Liver (tissue), 9 donors: ENCODE results near the gene NHSL2. TPM values are rescaled to one million over a fixed set of nuclear protein-coding genes. Genes with fewer than 3 reads are reported as not detected.
A peak's percentile ranks its signal among the peaks of the same experiment; 100 is the strongest.

Source experiments
- DNase-seq: peaks from one replicate; pipeline ENCODE4 v3.0.0-alpha.2; 2017; ENCODE audit warnings: low spot score
- H3K27ac ChIP-seq, 2 donors: one replicate each; pipeline ENCODE4 v1.7.0; 2013; ENCODE audit warnings: inconsistent platforms in 2 of 2, low read length in 2 of 2, control low read depth in 1 of 2, low read depth in 1 of 2, mild to moderate bottlenecking in 1 of 2
- H3K27me3 ChIP-seq, 4 donors: one replicate each; pipeline versions ENCODE4 v1.6.1 to v1.7.0; 2013; ENCODE audit warnings: low read length in 3 of 4, inconsistent platforms in 1 of 4, mild to moderate bottlenecking in 1 of 4, moderate library complexity in 1 of 4; ENCODE audit not compliant: control insufficient read depth in 4 of 4, insufficient read depth in 4 of 4
- H3K36me3 ChIP-seq, 4 donors: one replicate each; pipeline versions ENCODE4 v1.6.1 to v1.7.0; 2013; ENCODE audit warnings: low read length in 3 of 4, mild to moderate bottlenecking in 3 of 4, low read depth in 1 of 4, moderate library complexity in 1 of 4; ENCODE audit not compliant: control insufficient read depth in 4 of 4, insufficient read depth in 3 of 4
- H3K4me1 ChIP-seq, 4 donors: one replicate each; pipeline versions ENCODE4 v1.6.1 to v1.7.0; 2013; ENCODE audit warnings: low read length in 3 of 4, mild to moderate bottlenecking in 3 of 4, moderate library complexity in 1 of 4; ENCODE audit not compliant: control insufficient read depth in 4 of 4, insufficient read depth in 4 of 4
- H3K4me3 ChIP-seq, 3 donors: one replicate each; pipeline versions ENCODE4 v1.6.1 to v1.7.0; 2013; ENCODE audit warnings: low read length in 3 of 3, control low read depth in 1 of 3, low read depth in 1 of 3, mild to moderate bottlenecking in 1 of 3
- H3K9ac ChIP-seq, 2 donors: one replicate each; pipeline ENCODE4 v1.7.0; 2013; ENCODE audit warnings: low read length in 2 of 2, mild to moderate bottlenecking in 2 of 2, moderate library complexity in 2 of 2, control low read depth in 1 of 2, low read depth in 1 of 2
- H3K9me3 ChIP-seq, 4 donors: one replicate each; pipeline versions ENCODE4 v1.6.1 to v1.7.0; 2013; ENCODE audit warnings: low read length in 3 of 4; ENCODE audit not compliant: control insufficient read depth in 4 of 4
- CTCF ChIP-seq: fragments of 150-350 bp; IDR thresholded peaks from 2 replicates; pipeline ENCODE4 v1.5.1; 2017; ENCODE audit warnings: improper control_type of control experiment, low read depth, low read length; ENCODE audit not compliant: missing input control
- EGR1 ChIP-seq, 2 donors: IDR thresholded peaks; 2 replicates each; pipeline ENCODE4 v1.6.1; 2016 to 2018; ENCODE audit warnings: antibody characterized with exemption in 2 of 2, low read depth in 2 of 2
- FOXA1 ChIP-seq: IDR thresholded peaks from 2 replicates; pipeline ENCODE4 v1.6.1; 2016; ENCODE audit warnings: antibody characterized with exemption
- FOXA2 ChIP-seq: IDR thresholded peaks from 2 replicates; pipeline ENCODE4 v1.6.1; 2016; ENCODE audit warnings: antibody characterized with exemption
- GABPA ChIP-seq, 2 donors: IDR thresholded peaks in 1 of 2; conservative IDR thresholded peaks in 1 of 2; 2 replicates each; pipeline ENCODE4 v1.6.1; 2016; ENCODE audit warnings: antibody characterized with exemption in 2 of 2, mild to moderate bottlenecking in 1 of 2, moderate library complexity in 1 of 2
- HNF4G ChIP-seq: IDR thresholded peaks from 2 replicates; pipeline ENCODE4 v1.6.1; 2016; ENCODE audit warnings: antibody characterized with exemption
- JUND ChIP-seq, 2 donors: IDR thresholded peaks; 2 replicates each; pipeline ENCODE4 v1.6.1; 2016; ENCODE audit warnings: antibody characterized with exemption in 2 of 2
- MAX ChIP-seq: IDR thresholded peaks from 2 replicates; pipeline ENCODE4 v1.6.1; 2016; ENCODE audit warnings: antibody characterized with exemption
- NR2F2 ChIP-seq: IDR thresholded peaks from 2 replicates; pipeline ENCODE4 v1.6.1; 2016; ENCODE audit warnings: antibody characterized with exemption
- RAD21 ChIP-seq, 2 donors: IDR thresholded peaks; 2 replicates each; pipeline ENCODE4 v1.6.1; 2016; ENCODE audit warnings: antibody characterized with exemption in 2 of 2, mild to moderate bottlenecking in 2 of 2
- REST ChIP-seq: IDR thresholded peaks from 2 replicates; pipeline ENCODE4 v1.6.1; 2016; ENCODE audit warnings: antibody characterized with exemption, mild to moderate bottlenecking
- RXRA ChIP-seq, 2 donors: IDR thresholded peaks; 2 replicates each; pipeline ENCODE4 v1.6.1; 2017 to 2018; ENCODE audit warnings: antibody characterized with exemption in 2 of 2, mild to moderate bottlenecking in 1 of 2
- SP1 ChIP-seq: IDR thresholded peaks from 2 replicates; pipeline ENCODE4 v1.6.1; 2018; ENCODE audit warnings: antibody characterized with exemption, mild to moderate bottlenecking
- TAF1 ChIP-seq: conservative IDR thresholded peaks from 2 replicates; pipeline ENCODE4 v1.6.1; 2016; ENCODE audit warnings: antibody characterized with exemption, mild to moderate bottlenecking
- ZBTB33 ChIP-seq: IDR thresholded peaks from 2 replicates; pipeline ENCODE4 v1.6.1; 2016; ENCODE audit warnings: antibody characterized with exemption
- WGBS: extraction: QIAGEN DNeasy Blood & Tissue Kit; methylation state at CpG from one replicate; pipeline ENCODE4 v1.1.7; 2013; 5-methylcytosine and 5-hydroxymethylcytosine counted together
- polyA plus RNA-seq, 2 donors: library from polyadenylated mRNA; stranded (reverse) in 1 of 2; unstranded in 1 of 2; fragments of 200-250 nt in 1 of 2; fragments of >200 nt in 1 of 2; fragmentation: Nextera tagmentation in 1 of 2; extraction: Ambion mirVana in 1 of 2; gene quantifications; one replicate each; pipeline versions ENCODE4 v1.2.1 to v1.2.3, GENCODE V29; 2013 to 2015
- total RNA-seq, 2 donors: library from RNA; depleted of rRNA; stranded (reverse); fragments of >200 nt; gene quantifications; one replicate each; pipeline ENCODE4 v1.2.3, GENCODE V29; 2014
- donor health status: healthy.
- donor health status: healthy.
- donor health status: healthy.
- donor health status: healthy.
- donor health status: healthy.

NHSL2 gene
- total and polyA plus RNA-seq, 4 donors, result 0.45 to 1.3 (median 1.1) TPM

- TF ChIP-seq CTCF, result no peak
Measured at GRCh38 chrX:72001906-72002305, 91.3 kb downstream of the NHSL2 start (continued).

GRCh38 chrX:72002875-72003274 is 92.2 kb downstream of the NHSL2 start:
- Histone ChIP-seq H3K9ac (no peak overlapping the region), H3K4me3 (no peak overlapping the region), H3K4me1 (peaks cover 0 to 4% (median 0%) of the 10 kb centered on the region in 4 donors), H3K36me3 (no peaks in the 10 kb centered on the region), H3K9me3 (no peaks in the 10 kb centered on the region), H3K27me3 (no peaks in the 10 kb centered on the region), H3K27ac (no peak overlapping the region)
- TF ChIP-seq FOXA1, result no peak
- 96% methylated on average over 6 of the region's 6 CpGs for WGBS
- no peak for DNase-seq

GRCh38 chrX:72003811-72004750 is 93.4 kb downstream of the NHSL2 start:
- 40% methylated on average over 17 of the region's 17 CpGs for WGBS
- Histone ChIP-seq H3K27me3 (no peaks in the 10 kb centered on the region), H3K4me3 (no peak overlapping the region), H3K9ac (no peak overlapping the region), H3K27ac (no peak overlapping the region), H3K4me1 (peaks cover 0 to 4% (median 0%) of the 10 kb centered on the region in 4 donors), H3K36me3 (no peaks in the 10 kb centered on the region), H3K9me3 (no peaks in the 10 kb centered on the region)
- TF ChIP-seq TAF1 (no peak), RAD21 (IDR thresholded peaks at IDR 0.05) (peak; percentile 18 to 46), MAX (no peak)
- DNase-seq, result no peak

- no peaks in the 10 kb centered on the region for H3K36me3 ChIP-seq
- H3K27me3 ChIP-seq, result no peaks in the 10 kb centered on the region
- H3K9ac ChIP-seq, result no peak overlapping the region
- TF ChIP-seq TAF1 (no peak), CTCF (no peak), ZBTB33 (no peak), SP1 (no peak), RXRA (IDR thresholded peaks at IDR 0.05) (no peak), REST (no peak), FOXA2 (no peak), JUND (IDR thresholded peaks at IDR 0.05) (no peak), GABPA (IDR thresholded peaks at IDR 0.05 in 1 of 2, conservative IDR thresholded peaks at IDR 0.05 in 1 of 2) (no peak), HNF4G (no peak), RAD21 (IDR thresholded peaks at IDR 0.05) (no peak), NR2F2 (no peak), EGR1 (IDR thresholded peaks at IDR 0.05; ENCODE audit: low read depth in 2 of 2) (no peak)
- no peak for DNase-seq
- H3K27ac ChIP-seq, result no peak overlapping the region
- H3K4me3 ChIP-seq, result no peak overlapping the region
- H3K4me1 ChIP-seq, result peaks cover 0 to 4% (median 0%) of the 10 kb centered on the region in 4 donors
- no peaks in the 10 kb centered on the region for H3K9me3 ChIP-seq
- 97% methylated on average over 2 of the region's 2 CpGs for WGBS
Measured at GRCh38 chrX:72005046-72005445, 94.4 kb downstream of the NHSL2 start.
